ENCODE measurements around the gene HMGCLL1.

GRCh38 chr6:55447891-55448290 lies 131.1 kb downstream of the HMGCLL1 start:
- TF ChIP-seq POLR2A (IDR thresholded peaks at IDR 0.05): no peak
- no peak for TF ChIP-seq CTCF (IDR thresholded peaks at IDR 0.05)
